Loucy (cell line): ENCODE measurements around the gene PAXX.

ENCODE experiments used
- CTCF ChIP-seq: fragments of 200-600 bp; sonication (generic); conservative IDR thresholded peaks from 2 replicates; pipeline ENCODE4 v1.5.1; 2014; ENCODE audit warnings: mild to moderate bottlenecking, antibody characterized with exemption, low read length
- EZH2phosphoT487 ChIP-seq: fragments of 200-600 bp; IDR thresholded peaks from 2 replicates; pipeline ENCODE4 v1.6.1; 2018; ENCODE audit warnings: antibody characterized with exemption, mild to moderate bottlenecking, moderate library complexity, borderline replicate concordance

- TF ChIP-seq CTCF (no peak), EZH2phosphoT487 (no peak)
These were observed 42.0 kb downstream of the PAXX start for GRCh38 chr9:137034039-137034708.
